ENCODE results near the gene PRR7.

DNA sequence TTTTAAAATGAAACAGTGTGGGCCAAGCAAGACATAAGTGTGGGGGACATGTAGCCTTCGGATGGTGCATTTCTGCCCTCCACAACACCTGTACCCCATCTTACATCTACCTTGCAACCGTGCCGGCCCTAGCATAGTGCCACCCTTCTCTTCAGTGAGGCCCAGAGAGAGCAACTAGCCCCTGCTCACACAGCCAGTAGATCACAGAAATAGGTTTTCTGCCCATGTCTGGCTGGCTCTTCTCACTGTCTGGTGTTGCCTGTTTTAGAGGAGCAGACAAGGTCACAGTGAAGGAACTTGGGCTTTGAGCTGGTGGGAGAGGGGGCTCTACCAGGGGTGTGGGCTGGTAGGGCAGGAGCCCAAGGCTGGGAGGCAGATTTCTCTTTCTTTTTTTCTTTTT is 39.6 kb downstream of the PRR7 start:
- TF ChIP-seq, protein P1, sequence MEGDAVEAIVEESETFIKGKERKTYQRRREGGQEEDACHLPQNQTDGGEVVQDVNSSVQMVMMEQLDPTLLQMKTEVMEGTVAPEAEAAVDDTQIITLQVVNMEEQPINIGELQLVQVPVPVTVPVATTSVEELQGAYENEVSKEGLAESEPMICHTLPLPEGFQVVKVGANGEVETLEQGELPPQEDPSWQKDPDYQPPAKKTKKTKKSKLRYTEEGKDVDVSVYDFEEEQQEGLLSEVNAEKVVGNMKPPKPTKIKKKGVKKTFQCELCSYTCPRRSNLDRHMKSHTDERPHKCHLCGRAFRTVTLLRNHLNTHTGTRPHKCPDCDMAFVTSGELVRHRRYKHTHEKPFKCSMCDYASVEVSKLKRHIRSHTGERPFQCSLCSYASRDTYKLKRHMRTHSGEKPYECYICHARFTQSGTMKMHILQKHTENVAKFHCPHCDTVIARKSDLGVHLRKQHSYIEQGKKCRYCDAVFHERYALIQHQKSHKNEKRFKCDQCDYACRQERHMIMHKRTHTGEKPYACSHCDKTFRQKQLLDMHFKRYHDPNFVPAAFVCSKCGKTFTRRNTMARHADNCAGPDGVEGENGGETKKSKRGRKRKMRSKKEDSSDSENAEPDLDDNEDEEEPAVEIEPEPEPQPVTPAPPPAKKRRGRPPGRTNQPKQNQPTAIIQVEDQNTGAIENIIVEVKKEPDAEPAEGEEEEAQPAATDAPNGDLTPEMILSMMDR (conservative IDR thresholded peaks at IDR 0.05; ENCODE audit: low read depth, low read length): no peak
- TF ChIP-seq EZH2 (IDR thresholded peaks at IDR 0.05; ENCODE audit: low read length, unreplicated experiment) (no peak), EZH2phosphoT487 (IDR thresholded peaks at IDR 0.05; ENCODE audit: borderline replicate concordance, low read length) (no peak)
